Measurements from ENCODE around the gene KRT1. TPM values are rescaled to one million over a fixed set of nuclear protein-coding genes. Genes with fewer than 3 reads are reported as not detected.
"Not testable (repeated sequence)": the region's sequence is repeated elsewhere in the genome, so short reads cannot be mapped to it uniquely, and the experiment has no call there.

Gene KRT1
- total and polyA plus RNA-seq, 2 donors (not counting 1 experiment from before 2014, with no cell fraction given): not detected

DNA sequence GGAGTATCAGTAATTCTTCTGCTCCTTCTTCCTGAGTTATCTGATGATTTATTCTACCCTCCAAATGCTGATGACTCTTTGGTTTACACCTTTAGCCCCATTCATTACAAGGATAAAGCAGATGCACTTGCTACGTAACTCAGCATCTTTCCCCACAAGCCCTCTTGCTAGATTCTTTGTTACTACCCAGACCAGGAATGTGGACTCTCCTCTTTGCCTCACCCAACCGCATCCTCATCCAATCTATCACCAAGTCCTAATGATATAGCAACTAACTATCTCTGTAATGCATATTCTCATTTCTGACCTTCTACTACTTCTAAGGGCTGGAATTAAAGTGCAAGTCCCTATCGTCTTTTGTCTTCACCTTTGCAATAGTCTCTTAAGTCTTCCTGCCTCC is 9.2 kb downstream of the KRT1 start:
- H4K20me1 ChIP-seq (ENCODE audit: control insufficient read depth, extremely low read depth, insufficient read depth, low read length): no peaks in the 10 kb centered on the region
- H3K79me2 ChIP-seq (ENCODE audit: control insufficient read depth, insufficient read depth, low read length): no peaks in the 10 kb centered on the region
- no peaks in the 10 kb centered on the region for H3K36me3 ChIP-seq (ENCODE audit: control insufficient read depth, insufficient read depth, low read length)

DNA sequence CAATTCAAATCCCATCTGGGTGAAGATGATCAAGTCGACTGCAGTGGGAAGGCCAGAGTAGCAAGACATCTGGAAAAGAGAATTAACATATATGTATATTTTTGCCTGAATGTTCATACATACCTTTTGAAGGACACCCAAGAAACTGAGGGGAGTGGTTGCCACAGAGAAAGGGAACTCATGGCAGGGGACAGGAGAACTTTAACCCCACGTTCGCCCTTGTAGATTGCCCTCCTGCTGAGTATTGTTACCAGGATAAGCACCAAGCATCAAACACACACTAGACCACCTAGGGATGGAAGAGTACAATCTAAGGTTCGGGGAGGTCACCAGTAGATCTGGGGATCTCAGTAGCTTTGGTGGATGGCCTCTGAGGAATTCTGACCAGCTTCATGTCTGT is 9.7 kb downstream of the KRT1 start:
- no peak for DNase-seq (ENCODE audit: low read depth in 2 of 2)
- H3K4me3 ChIP-seq (replicated peaks in 1 of 4; ENCODE audit: control extremely low read depth in 1 of 4, insufficient read depth in 1 of 4, low read depth in 3 of 4, low read length in 4 of 4): no peak overlapping the region
- no peak overlapping the region for H3K4me2 ChIP-seq (ENCODE audit: extremely low read depth, insufficient read depth, low read length)
- no peak overlapping the region for H2AFZ ChIP-seq (ENCODE audit: low read length)
- no peaks in the 10 kb centered on the region for H3K36me3 ChIP-seq (ENCODE audit: control insufficient read depth, insufficient read depth, low read length)
- peaks cover 2% of the 10 kb centered on the region for H3K27me3 ChIP-seq (ENCODE audit: control insufficient read depth, insufficient read depth, low read length)
- no peaks in the 10 kb centered on the region for H3K9me3 ChIP-seq (ENCODE audit: control insufficient read depth, insufficient read depth, low read depth, low read length)
- H4K20me1 ChIP-seq (ENCODE audit: control insufficient read depth, extremely low read depth, insufficient read depth, low read length): no peaks in the 10 kb centered on the region
- no peaks in the 10 kb centered on the region for H3K4me1 ChIP-seq (ENCODE audit: control insufficient read depth, extremely low read depth, insufficient read depth, low read length)
- no peak overlapping the region for H3K27ac ChIP-seq (ENCODE audit: insufficient read depth, low read length)
- no peak overlapping the region for H3K9ac ChIP-seq (ENCODE audit: insufficient read depth, low read length)
- TF ChIP-seq EZH2 (IDR thresholded peaks at IDR 0.05; ENCODE audit: low read length, missing control alignments): no peak
- TF ChIP-seq, protein P1, sequence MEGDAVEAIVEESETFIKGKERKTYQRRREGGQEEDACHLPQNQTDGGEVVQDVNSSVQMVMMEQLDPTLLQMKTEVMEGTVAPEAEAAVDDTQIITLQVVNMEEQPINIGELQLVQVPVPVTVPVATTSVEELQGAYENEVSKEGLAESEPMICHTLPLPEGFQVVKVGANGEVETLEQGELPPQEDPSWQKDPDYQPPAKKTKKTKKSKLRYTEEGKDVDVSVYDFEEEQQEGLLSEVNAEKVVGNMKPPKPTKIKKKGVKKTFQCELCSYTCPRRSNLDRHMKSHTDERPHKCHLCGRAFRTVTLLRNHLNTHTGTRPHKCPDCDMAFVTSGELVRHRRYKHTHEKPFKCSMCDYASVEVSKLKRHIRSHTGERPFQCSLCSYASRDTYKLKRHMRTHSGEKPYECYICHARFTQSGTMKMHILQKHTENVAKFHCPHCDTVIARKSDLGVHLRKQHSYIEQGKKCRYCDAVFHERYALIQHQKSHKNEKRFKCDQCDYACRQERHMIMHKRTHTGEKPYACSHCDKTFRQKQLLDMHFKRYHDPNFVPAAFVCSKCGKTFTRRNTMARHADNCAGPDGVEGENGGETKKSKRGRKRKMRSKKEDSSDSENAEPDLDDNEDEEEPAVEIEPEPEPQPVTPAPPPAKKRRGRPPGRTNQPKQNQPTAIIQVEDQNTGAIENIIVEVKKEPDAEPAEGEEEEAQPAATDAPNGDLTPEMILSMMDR (conservative IDR thresholded peaks at IDR 0.05 in 1 of 2, IDR thresholded peaks at IDR 0.05 in 1 of 2; ENCODE audit: low read depth in 1 of 2, low read length in 2 of 2): no peak
- H3K79me2 ChIP-seq (ENCODE audit: control insufficient read depth, insufficient read depth, low read length): no peaks in the 10 kb centered on the region

More for the DNA sequence above, 9.2 kb downstream of the KRT1 start:
- Histone ChIP-seq H3K9me3 (ENCODE audit: control insufficient read depth, insufficient read depth, low read depth, low read length) (no peaks in the 10 kb centered on the region), H3K27ac (ENCODE audit: insufficient read depth, low read length) (no peak overlapping the region), H3K4me1 (ENCODE audit: control insufficient read depth, extremely low read depth, insufficient read depth, low read length) (no peaks in the 10 kb centered on the region), H3K4me3 (replicated peaks in 1 of 4; ENCODE audit: control extremely low read depth in 1 of 4, insufficient read depth in 1 of 4, low read depth in 3 of 4, low read length in 4 of 4) (no peak overlapping the region), H3K4me2 (ENCODE audit: extremely low read depth, insufficient read depth, low read length) (no peak overlapping the region), H2AFZ (ENCODE audit: low read length) (no peak overlapping the region), H3K9ac (ENCODE audit: insufficient read depth, low read length) (no peak overlapping the region), H3K27me3 (ENCODE audit: control insufficient read depth, insufficient read depth, low read length) (peaks cover 2% of the 10 kb centered on the region)
- DNase-seq (ENCODE audit: low read depth in 2 of 2): no peak
- TF ChIP-seq, protein P1 (conservative IDR thresholded peaks at IDR 0.05 in 1 of 2, IDR thresholded peaks at IDR 0.05 in 1 of 2; ENCODE audit: low read depth in 1 of 2, low read length in 2 of 2): no peak
- TF ChIP-seq EZH2 (IDR thresholded peaks at IDR 0.05; ENCODE audit: low read length, missing control alignments): no peak

DNA sequence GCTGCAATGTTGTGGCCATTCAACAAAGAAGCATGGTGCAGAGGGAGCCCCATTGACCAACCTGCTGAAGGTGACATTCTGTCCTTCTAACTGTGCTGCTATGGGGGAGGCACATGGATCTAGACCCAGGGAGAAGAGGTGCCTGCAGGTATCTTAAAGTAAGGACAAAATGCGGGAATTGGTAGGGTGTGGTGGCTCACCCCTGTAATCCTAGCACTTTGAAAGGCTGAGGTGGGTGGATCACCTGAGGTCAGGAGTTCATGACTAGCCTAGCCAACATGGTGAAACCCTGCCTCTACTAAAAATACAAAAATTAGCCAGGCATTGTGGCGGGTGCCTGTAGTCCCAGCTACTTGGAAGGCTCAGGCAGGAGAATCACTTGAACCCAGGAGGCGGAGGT is 10.3 kb downstream of the KRT1 start:
- not testable (repeated sequence) for H4K20me1 ChIP-seq (ENCODE audit: control insufficient read depth, extremely low read depth, insufficient read depth, low read length); H3K4me1 ChIP-seq (ENCODE audit: control insufficient read depth, extremely low read depth, insufficient read depth, low read length); DNase-seq (ENCODE audit: low read depth in 2 of 2); H3K79me2 ChIP-seq (ENCODE audit: control insufficient read depth, insufficient read depth, low read length); H3K27ac ChIP-seq (ENCODE audit: insufficient read depth, low read length); H2AFZ ChIP-seq (ENCODE audit: low read length); H3K27me3 ChIP-seq (ENCODE audit: control insufficient read depth, insufficient read depth, low read length); H3K4me3 ChIP-seq (replicated peaks in 1 of 4; ENCODE audit: control extremely low read depth in 1 of 4, insufficient read depth in 1 of 4, low read depth in 3 of 4, low read length in 4 of 4); H3K9me3 ChIP-seq (ENCODE audit: control insufficient read depth, insufficient read depth, low read depth, low read length); H3K9ac ChIP-seq (ENCODE audit: insufficient read depth, low read length); H3K4me2 ChIP-seq (ENCODE audit: extremely low read depth, insufficient read depth, low read length); H3K36me3 ChIP-seq (ENCODE audit: control insufficient read depth, insufficient read depth, low read length)

Measured in fibroblast of lung (primary cell).